NCI-H1105 treated with DMSO at 0.1 percent for 48 hours (cell line): ENCODE measurements around the gene TUBB6.

ENCODE experiments used
- DNase-seq: peaks from one replicate; lab custom pipeline; 2025; lab: John Stamatoyannopoulos, UW

TUBB6 gene

DNA sequence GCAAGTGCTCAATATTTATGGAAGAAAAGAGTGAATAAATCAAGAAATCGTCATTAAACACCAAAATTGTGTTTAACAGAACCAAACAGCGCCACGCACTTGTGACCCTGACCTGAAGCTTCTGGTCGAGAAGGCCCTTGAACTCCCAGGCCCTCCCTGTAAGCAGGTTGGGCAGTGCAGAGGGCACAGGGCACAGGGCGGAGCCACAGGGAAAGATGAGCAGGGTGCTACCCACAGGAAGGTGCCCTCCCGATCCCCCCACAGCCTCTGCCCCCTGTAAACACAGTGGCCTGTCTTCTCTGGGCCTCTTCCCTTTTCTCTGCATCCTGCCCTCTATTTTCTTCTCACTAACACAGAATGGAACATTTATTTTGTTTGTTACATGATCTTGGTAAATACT, 16.9 kb upstream of the TUBB6 start:
- no peak for DNase-seq

DNA sequence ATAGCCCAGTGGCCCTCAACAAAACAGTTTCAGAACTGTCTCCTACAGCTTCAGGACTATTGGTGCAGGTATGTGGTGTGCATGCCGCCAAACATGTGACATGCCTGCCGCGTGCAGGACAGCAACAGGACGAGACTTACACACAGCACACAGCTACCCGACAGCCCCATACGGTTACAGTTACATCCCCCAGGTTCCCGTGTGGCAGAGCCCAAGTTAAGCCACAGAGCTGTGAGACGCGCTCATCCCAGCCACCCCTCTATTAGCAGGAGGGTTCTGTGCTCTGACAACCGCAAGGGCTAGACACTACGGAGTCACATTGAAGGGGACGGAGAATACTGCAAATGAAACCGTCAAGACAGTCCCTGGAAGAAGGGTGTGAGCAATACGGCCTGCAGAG, 16.4 kb upstream of the TUBB6 start:
- DNase-seq, result no peak

DNA sequence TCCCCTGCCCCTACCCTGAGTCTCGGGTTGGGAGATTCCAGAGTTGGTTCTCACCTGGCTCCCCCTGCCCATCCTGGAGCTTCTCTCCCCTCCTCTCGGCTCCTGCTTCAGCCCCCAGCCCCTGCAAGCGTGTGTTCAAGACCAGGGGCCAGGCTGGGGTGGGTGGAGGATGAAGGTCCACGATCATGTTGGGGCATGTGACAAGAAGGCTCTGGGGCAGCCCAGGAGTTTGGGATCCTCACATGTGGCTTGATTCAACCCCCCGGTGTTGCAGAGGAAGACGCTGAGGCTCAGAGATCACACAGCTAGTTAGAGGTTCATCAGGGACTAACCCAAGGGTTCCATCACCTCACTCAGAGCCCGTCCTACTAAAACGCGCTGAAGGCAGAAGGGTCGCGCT, 14.2 kb upstream of the TUBB6 start:
- DNase-seq, result no peak

DNA sequence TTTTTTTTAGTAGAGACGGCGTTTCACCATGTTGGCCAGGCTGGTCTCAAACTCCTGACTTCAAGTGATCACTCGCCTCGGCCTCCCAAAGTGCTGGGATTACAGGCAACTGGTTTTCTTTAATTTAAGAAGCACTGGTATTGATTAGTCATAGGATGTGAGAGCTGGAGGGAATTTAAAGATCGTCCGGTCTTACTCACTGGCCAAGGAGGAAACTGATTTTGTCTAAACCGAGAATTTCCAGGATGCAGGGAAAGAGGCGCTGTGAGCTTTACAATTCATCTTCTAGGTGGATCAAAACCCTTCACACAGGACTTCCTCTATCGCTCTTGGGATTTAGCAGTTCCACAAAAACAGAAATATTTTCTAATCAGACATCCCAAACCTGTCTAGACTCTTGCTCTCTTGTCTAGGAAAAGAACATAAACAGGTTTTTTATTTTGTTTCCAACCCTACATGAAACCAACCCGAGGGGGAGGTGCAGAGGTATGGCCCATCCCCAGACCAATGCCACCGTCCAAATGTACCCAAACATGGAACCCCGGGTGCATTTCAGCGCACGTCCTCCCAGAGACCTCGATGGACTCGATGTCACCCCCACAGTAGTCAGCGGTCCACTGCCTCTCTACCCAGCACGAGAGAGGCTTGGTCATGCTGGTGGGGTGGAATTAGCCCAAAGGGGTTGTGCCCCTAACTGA, 12.5 kb upstream of the TUBB6 start:
- DNase-seq, result no peak

DNA sequence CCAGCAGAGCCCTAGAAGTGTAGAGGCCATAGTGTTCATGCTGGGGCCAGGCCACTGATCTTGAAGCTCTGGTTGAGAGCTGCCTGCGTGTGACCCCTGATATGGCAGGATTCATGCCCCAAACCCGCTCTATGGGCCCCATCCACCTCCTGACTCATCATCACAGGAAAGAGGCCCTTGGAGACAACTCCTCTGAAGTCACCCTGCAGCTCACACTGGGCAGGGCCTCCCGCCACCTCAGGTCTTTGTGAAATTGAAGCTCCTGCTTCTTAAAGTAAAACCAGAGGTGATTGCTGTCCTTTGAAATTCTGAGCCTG, 12.0 kb upstream of the TUBB6 start:
- DNase-seq, result no peak

DNA sequence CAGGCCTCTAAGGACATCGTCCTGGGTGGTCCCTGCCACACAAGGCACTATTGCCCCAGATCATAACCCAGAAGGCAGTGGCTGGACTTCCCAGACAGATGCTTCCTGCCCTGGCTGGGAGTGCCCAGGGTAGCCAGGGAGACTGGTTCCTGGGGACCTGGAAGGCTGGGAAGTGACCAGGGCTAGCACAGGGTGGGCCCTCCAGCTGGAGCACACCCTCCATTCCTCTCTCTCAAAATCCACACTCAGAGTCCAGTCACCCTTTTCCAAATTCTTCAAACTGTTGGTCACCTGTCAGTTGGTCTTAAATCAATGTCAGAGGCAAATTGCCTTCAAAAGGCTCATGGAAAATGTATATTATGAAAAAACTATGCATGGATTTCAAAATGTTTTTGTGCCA, 11.6 kb upstream of the TUBB6 start:
- DNase-seq, result no peak

DNA sequence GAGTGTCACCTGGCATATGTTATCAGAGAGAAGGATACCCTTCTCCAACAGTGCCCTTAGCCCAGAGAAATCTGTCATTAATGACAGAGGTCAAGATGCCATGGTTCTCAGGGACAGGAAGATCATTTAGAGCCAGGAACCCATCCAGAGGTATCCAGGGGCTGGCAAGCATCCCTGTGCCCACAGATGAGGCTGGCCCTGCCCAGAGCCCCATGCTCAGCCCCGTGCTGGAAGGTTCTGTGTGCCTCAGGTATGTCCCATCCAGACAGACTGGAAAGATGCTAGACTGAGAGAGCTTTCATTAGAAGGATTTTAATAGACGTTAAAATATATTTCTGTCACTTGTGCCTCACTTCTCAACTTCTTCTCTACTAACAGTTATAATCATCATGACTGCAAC, 8.2 kb upstream of the TUBB6 start:
- DNase-seq, result no peak

DNA sequence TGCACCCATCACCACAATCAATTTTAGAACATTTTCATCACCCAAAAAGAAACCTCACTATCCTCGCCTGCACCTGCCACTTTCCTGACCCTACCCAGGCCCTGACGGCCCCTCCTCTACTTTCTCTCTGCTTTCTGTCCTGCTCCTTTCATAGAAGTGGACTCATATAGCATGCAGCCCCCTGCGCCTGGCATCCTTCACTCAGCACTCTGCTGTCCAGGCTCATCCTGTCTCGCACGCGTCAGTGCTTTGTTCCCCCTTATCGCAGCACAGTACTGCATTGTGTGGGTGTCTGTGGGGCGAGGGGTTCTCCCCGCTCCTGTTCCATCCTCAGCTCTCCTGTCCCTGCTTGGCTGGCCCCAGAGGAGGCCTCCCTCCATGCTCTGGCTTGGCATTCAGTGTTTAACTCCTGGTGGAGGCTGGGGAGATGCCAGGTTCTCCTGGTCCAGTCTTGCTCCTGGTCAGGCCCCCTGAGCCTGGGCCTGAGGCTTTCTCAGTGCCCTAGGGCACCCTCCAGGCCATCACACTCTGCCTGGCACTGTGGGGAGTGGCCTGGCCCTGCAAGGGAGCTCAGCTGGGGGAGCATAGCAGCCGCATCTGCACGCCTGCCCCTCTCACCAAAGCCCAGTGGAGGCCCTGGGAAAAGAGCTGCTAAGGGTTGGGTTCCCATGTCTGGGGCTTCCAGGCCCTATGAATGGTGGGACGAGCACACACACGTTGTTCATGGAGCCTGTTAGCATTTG, 6.6 kb upstream of the TUBB6 start:
- no peak for DNase-seq

DNA sequence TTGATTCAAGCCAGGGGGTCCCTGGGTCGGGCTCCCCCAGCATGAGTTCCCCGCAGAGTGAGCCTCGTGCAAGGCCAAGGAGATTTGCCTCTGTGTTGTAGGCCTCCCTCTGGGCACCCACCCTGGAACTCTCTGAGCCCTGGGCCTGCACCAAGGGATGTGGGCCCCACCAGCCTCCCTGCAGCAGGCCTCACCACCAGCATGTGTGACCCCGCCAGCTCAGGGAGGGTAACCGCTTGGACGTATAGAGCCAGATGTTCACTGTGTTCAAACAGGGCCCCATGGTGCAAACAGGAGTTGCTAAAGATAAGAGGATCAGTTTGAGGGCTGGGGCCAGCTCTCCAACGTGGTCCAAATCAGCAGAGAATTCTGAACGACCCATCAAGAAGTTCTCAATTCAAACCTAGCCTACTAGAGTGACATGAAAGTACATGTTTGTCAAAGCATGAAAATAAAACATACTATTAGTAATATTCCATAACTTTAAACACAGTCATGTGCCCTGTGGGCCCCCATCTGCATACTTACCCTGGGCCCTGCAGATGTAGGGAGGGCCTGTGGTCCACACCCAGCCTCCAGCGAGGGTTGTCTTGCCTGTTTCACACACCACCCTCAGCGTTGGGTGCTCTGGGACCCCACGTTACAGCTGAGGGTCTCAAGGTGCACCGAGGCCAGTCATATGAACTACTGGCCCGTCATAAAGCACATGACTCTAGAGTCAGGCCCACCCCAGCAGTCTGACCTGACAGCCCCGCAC, 5.5 kb upstream of the TUBB6 start:
- DNase-seq, result no peak

DNA sequence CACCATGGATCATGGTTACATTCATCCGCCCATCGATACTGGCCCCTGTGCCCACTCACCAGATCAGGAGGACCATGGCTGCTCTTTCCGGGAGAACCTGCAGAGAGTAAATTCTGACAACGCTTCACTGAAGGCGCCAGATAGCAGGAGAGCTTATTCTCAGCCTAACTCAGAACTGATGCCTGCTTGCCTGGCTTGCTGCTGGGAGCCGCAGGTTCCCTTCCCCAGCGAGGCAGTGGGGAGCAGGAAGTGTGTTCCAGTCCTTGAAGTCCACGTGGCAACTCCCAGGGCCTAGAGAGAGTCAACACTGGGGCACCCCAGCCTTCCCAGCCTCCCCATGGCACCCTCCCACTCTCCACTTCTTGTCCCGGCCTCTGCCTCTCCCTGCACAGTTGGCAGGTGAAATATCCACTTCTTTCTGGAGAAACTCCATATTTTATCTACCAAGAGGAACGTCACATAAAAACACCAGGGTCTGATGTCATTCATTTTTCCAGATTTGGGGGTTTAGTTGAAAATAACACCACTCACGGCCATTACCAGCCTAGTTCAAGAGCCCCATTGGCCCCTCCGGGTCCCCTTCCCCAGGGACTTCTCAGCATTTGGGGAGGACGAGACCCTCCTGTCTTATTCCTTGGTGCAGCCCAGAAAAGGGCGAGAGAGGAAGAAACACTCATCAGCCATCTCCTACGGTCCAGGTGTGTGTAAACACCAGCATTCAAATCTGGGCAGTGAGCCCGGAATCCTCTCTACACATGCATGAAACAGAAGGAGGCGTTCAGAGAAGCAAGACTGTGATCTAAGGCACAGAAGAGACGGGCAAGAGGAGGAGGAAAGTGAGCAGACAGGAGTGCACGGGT, 3.5 kb upstream of the TUBB6 start:
- peak; percentile 80 for DNase-seq

DNA sequence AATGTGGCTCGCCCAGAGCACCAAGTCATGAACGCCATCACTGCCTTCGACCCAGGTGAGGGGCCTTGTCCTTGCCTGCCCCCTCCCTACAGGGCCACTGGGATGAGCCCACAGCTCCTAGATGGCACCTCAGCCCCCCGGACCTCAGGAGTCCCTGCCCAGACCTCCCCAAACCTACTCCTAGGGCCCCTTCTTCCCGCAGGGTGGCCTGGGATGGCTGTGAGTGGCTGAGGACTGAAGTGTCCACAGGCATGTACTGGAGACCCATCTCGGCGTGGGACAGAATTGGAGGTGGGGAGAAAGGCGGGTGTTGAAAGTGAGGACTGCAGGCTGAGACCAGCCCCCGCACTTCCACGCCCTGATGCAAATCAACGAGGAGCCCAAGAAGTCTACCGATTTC, 2.8 kb upstream of the TUBB6 start:
- no peak for DNase-seq

DNA sequence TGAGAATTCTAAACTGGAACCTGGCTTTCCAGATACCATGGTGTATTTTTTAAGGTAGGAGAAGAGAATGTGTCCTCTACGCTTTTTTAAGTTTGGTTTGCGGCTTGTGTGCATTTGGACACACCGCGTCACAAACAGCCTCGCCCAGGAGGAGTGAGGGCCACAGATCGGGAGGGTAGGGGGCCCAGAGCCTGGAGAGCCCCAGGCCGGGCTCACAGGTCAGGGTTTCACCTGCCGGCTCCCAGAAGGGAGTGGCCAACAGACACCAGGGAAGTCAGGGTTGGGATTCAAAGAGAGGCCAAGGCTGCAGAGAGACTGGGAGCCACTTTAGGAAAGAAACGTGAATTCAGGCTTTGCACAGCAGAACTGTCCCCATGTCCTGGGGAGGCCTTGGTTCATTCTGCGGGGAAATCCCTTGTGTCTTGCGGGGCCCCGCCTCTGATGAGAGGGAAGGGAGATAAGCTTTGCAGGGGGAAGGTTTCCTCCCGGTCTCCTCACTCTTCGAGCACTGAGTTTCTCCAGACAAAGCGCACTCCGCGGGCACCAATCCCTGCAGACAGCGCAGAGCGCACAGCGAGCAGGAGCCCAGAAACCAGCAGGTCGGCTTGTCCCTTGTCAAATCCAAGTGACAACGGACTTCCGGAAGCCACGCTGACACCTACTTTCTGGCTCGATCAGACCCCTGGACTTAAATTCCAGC, 2.0 kb upstream of the TUBB6 start:
- DNase-seq, result no peak

DNA sequence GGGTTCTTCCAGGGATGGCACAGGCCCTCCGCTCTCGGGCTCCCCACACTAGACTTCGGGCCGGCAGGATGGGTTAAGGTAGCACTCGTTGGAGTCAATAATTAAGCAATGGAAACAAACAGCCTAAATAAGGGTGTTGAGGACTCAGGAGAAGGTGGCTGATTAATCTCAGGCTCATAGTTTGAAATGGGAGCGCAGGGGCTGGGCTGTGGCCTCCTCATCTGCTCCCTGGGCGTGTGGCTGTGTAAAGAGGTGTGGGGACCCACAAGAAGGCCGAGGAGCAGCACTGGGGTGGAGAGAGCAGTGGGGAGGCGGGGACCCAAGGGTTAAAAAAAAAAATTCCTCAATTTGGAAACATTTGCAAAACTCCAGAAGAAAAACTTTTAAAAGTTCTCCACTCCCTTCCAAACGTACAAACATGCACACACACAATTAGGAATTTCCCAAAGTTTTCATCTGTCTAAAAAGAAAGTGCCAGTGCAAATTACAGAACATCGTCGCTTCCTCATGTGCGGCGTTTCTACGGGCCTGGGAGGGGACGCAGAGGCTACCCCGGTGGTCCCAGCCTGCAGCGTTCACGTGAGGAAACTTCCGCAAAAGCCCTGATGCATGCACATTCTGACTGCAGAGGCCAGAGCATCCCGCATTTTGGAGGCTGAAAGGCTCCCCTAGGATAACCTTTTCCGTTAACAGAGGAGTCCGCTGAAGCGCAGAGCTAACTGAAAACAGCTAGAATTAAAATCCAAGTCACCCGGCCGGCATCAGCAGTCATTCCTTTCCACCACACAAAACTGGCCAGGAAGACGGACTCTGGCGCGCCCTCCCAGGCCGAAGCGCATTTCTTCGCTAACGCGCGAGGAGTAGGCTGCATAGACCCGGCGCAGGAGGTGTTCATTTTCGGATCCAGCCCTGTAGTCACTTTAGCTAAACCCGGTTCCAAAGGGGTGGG, 1.0 kb upstream of the TUBB6 start:
- no peak for DNase-seq

DNA sequence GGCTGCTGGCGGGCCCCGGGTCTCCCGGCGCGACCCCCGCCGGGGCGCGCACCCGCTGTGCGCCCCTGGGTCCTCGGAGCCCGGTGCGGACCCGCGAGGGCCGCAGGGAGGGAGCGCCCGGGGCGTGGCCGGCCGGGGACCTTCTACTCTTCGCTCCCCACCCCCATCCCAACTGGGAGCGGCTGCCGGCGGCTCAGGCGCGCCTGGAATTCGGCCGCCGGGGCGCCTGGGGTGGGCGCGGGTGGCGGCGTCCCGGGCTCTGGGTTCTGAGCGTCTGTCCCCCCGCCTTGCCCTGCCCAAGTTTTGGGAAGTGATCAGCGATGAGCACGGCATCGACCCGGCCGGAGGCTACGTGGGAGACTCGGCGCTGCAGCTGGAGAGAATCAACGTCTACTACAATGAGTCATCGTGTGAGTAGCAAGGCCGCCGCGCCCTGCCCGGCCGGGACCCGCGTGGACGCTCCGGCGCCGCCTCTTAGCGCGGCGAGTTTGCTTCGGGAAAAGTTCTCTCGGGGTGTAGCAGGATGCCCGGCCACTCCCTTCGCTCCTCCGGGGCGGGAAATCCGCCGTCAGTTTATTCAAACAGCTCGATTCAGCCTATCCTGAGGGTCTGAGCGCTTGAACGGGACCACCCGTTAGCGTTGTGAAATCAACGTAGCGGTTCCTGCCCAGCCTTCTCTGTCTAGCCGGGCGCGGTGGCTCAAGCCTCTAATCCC, 502 bp downstream of the TUBB6 start:
- DNase-seq, result no peak

DNA sequence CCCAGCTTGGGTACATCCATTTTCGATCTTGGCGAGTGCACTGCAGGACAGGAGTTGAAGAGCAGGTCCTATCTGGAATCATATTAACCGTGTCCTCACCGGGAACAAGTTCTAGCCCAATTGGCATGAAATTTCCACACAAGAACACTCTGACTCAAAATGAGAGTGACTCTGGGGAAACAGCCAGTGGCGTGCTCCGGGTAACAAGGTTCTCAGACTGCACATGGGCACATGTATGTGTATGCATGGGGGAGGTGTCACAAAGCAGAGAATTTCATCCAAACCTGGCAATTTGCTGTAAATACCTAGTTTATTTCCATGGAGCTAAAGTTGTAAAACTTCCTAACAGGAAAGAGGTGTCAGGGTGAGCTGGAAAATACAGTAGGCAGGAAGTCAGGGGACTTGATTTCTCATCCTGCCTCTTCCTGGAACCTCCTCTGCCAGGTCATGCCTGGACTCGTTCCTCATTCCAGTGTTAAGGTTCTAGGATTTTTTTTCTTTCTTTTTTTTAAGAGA, 1.7 kb downstream of the TUBB6 start:
- DNase-seq, result no peak

DNA sequence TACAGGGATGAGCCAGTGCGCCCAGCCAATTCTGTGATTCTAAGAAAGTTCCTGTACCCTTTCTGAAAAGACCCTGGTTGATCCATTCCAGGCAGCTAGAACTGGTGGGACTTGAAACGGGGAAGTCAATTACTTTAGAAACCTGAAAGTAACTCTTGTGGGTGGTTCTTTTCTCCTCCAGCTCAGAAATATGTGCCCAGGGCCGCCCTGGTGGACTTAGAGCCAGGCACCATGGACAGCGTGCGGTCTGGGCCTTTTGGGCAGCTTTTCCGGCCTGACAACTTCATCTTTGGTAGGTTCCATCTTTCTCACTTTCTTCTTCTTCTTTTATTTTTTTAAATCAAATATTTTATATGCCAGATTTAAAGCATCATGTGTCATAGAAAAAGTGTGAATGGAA, 2.7 kb downstream of the TUBB6 start:
- DNase-seq, result no peak

DNA sequence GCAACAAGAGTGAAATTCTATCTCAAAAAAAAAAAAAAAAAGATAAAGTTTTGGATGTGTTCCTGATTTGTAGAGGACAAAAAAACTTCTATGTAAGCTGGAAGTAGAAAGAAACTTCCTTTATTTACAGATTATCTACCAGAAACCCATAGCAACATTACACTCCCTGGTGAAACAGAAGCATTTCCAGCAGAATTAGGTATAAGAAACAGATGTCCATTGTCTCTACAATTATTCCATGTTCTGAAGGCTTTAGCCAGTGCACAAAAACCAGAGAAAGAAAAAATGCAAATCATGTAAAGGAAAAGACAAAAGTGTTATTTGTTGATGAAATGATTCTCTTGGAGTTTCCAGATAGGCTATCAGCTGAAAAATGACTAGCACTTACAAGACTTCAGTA, 4.9 kb downstream of the TUBB6 start:
- DNase-seq, result no peak

DNA sequence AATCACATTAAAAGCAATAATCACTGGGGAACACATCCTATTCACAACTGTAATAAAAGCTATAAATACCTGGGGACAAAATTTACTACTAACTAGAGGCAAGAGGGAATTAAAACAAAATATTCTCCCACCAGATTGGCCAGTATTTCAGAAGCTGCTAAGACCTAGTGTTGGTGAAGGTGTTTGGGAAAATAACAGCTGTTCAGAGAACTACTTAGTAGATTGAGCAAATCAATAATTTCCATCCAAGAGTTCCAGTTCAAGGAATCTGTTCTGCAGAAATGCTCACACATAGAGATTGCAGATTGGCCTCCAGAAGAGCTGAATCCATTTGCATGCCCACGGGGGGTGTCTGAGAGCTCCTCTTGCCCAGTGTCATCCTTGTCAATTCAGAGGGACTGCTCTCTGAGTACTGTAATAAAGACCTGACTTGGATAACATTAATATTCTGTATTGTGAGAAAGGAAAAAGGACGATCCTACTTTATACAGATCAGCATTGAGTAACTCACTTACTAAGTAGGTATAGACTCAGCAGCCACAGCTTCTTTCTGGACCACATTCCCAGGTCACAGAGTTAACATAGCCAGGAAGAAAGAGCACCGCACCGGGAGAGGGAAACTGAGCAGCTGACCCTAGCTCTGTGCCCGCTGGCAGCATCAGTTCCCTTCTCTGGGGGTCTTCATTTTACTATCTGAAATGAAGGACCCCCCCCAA, 5.6 kb downstream of the TUBB6 start:
- no peak for DNase-seq
